Cardiac muscle cell (in vitro differentiated cells and primary cell): ENCODE results near the gene UBD. TPM values are rescaled to one million over a fixed set of nuclear protein-coding genes. Genes with fewer than 3 reads are reported as not detected.

ENCODE experiments used
- DNase-seq, 2 donors: peaks; one replicate each; pipeline versions ENCODE4 v3.0.0 to v3.0.0-alpha.2; 2010 to 2017; ENCODE audit warnings: low read depth in 1 of 2, low spot score in 1 of 2
- H3K27ac ChIP-seq: fragments of 200-600 bp; sonication (generic); 2 replicates; pipeline ENCODE4 v1.5.1; 2016
- H3K27me3 ChIP-seq: fragments of 200-600 bp; sonication (generic); 2 replicates; pipeline ENCODE4 v1.6.0; 2016; ENCODE audit warnings: control low read depth
- H3K36me3 ChIP-seq: fragments of 200-600 bp; sonication (generic); 2 replicates; pipeline ENCODE4 v1.5.1; 2016; ENCODE audit warnings: control low read depth
- H3K4me1 ChIP-seq: fragments of 200-600 bp; sonication (generic); 2 replicates; pipeline ENCODE4 v1.8.1; 2017; ENCODE audit warnings: low read depth, mild to moderate bottlenecking, mixed run types
- H3K4me3 ChIP-seq: fragments of 200-600 bp; sonication (generic); 2 replicates; pipeline ENCODE4 v1.5.1; 2016; ENCODE audit warnings: mild to moderate bottlenecking
- H3K9me3 ChIP-seq: fragments of 200-600 bp; sonication (generic); 2 replicates; pipeline ENCODE4 v1.5.1; 2017; ENCODE audit warnings: low read depth, mild to moderate bottlenecking, control low read depth
- CTCF ChIP-seq: IDR thresholded peaks from 2 replicates; pipeline ENCODE4 v1.5.1; 2012; ENCODE audit warnings: low read depth, mild to moderate bottlenecking, low read length
- polyA plus RNA-seq: library from polyadenylated mRNA; unstranded; fragments of >200 nt; fragmentation: Nextera tagmentation; extraction: Ambion mirVana; gene quantifications from 2 replicates; pipeline ENCODE4 v1.2.1, GENCODE V29; 2016
- total RNA-seq: library from RNA; depleted of rRNA; stranded (reverse); fragments of >200 nt; gene quantifications from 2 replicates; pipeline ENCODE4 v1.2.3, GENCODE V29; 2016

UBD gene
- total and polyA plus RNA-seq, 2 experiments from 2014 or later = not detected

GRCh38 chr6:29590218-29590808 is 30.8 kb upstream of the UBD start:
- no peaks in the 10 kb centered on the region for H3K27me3 ChIP-seq
- TF ChIP-seq CTCF = no peak
- no peaks in the 10 kb centered on the region for H3K36me3 ChIP-seq
- no peak for DNase-seq
- peaks cover 12% of the 10 kb centered on the region for H3K4me1 ChIP-seq
- H3K9me3 ChIP-seq = no peaks in the 10 kb centered on the region
- no peak overlapping the region for H3K4me3 ChIP-seq
- no peak overlapping the region for H3K27ac ChIP-seq

- TF ChIP-seq CTCF = peak; percentile 90
- H3K9me3 ChIP-seq = no peaks in the 10 kb centered on the region
Observed at GRCh38 chr6:29589423-29590048, 30.0 kb upstream of the UBD start.

GRCh38 chr6:29584821-29585220 is 25.3 kb upstream of the UBD start, which contains the start of gene OR2H2:
Gene OR2H2, plus strand, starts transcription at chr6:29585121. Its CDS starts 2,824 bp downstream, at chr6:29587945.
- no peak for DNase-seq
- H3K27me3 ChIP-seq = no peaks in the 10 kb centered on the region
- no peak for TF ChIP-seq CTCF
- H3K9me3 ChIP-seq = no peaks in the 10 kb centered on the region
- no peak within 1 kb of the TSS for H3K4me3 ChIP-seq
- H3K4me1 ChIP-seq = no peaks in the 10 kb centered on the region
- no peaks in the 10 kb centered on the region for H3K36me3 ChIP-seq
- H3K27ac ChIP-seq = no peak within 1 kb of the TSS

More at GRCh38 chr6:29589423-29590048, 30.0 kb upstream of the UBD start:
- H3K4me3 ChIP-seq = no peak overlapping the region
- H3K27ac ChIP-seq = no peak overlapping the region
- no peaks in the 10 kb centered on the region for H3K27me3 ChIP-seq
- no peaks in the 10 kb centered on the region for H3K36me3 ChIP-seq
- peaks cover 12% of the 10 kb centered on the region for H3K4me1 ChIP-seq
- peak; percentile 60 for DNase-seq

- Histone ChIP-seq H3K4me1 (no peaks in the 10 kb centered on the region), H3K36me3 (no peaks in the 10 kb centered on the region), H3K4me3 (no peak overlapping the region), H3K9me3 (no peaks in the 10 kb centered on the region), H3K27ac (no peak overlapping the region), H3K27me3 (no peaks in the 10 kb centered on the region)
- TF ChIP-seq CTCF = no peak
- no peak for DNase-seq
Observed at GRCh38 chr6:29577544-29577943, 18.0 kb upstream of the UBD start.

GRCh38 chr6:29576056-29576455 is 16.5 kb upstream of the UBD start:
- H3K27ac ChIP-seq = no peak overlapping the region
- H3K9me3 ChIP-seq = no peaks in the 10 kb centered on the region
- H3K36me3 ChIP-seq = no peaks in the 10 kb centered on the region
- H3K4me3 ChIP-seq = no peak overlapping the region
- peaks cover under 1% of the 10 kb centered on the region for H3K27me3 ChIP-seq
- no peak for DNase-seq
- TF ChIP-seq CTCF = no peak
- no peaks in the 10 kb centered on the region for H3K4me1 ChIP-seq
